ENCODE measurements around the gene HLA-A.

The HLA-A gene

DNA sequence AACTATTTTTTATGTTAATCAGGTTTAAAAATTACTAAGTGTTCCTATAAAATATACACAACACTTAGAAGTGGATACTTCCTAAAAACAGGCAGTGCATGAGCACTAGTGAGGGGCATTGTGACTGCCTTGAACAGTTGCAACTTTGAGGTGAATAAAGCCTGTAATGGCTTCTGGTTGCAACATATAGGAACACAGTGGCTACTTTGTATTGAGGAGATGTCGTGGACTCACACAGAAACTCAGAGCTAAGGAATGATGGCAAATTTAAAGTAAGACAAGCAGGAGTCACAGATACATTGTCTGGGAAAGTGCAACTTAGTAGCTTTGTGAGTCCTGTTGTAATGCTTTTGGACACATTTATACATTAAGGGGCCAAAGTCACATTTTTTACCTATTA, 861 bp upstream of the HLA-A start:
- Histone ChIP-seq H3K18ac (ENCODE audit: low read length) (no peak overlapping the region), H3K23ac (ENCODE audit: low read depth, low read length, poor library complexity) (no peak overlapping the region), H4K91ac (ENCODE audit: low read depth, low read length, poor library complexity) (no peak overlapping the region), H3K79me1 (ENCODE audit: low read depth, low read length) (peaks cover 3% of the 10 kb centered on the region), H2AFZ (ENCODE audit: low read length) (peak overlapping the region; percentile 89), H2BK15ac (ENCODE audit: low read length) (no peak overlapping the region), H2AK5ac (ENCODE audit: low read depth, low read length) (no peak overlapping the region), H3K4ac (ENCODE audit: low read length) (no peak overlapping the region), H3K36me3 (replicated peaks in 1 of 2; ENCODE audit: control insufficient read depth in 2 of 2, insufficient read depth in 2 of 2, low read length in 2 of 2) (peaks cover 0 to 8% of the 10 kb centered on the region in 2 donors), H3K4me1 (ENCODE audit: control insufficient read depth in 2 of 2, insufficient read depth in 1 of 2, low read depth in 1 of 2, low read length in 2 of 2) (no peaks in the 10 kb centered on the region), H3K9me3 (replicated peaks in 1 of 2; ENCODE audit: control insufficient read depth in 2 of 2, insufficient read depth in 1 of 2, low read depth in 1 of 2, low read length in 2 of 2) (no peaks in the 10 kb centered on the region), H3K9ac (ENCODE audit: low read depth, low read length, poor library complexity) (no peak overlapping the region), H3K27me3 (ENCODE audit: control insufficient read depth in 3 of 3, insufficient read depth in 3 of 3, low read depth in 1 of 3, low read length in 3 of 3) (peaks cover 0 to 20% (median 0%) of the 10 kb centered on the region in 3 experiments), H3K27ac (replicated peaks; ENCODE audit: low read length) (no peak overlapping the region), H3K4me3 (ENCODE audit: low read length in 2 of 2) (no peak overlapping the region), H4K8ac (ENCODE audit: low read depth, low read length) (no peak overlapping the region), H2BK5ac (ENCODE audit: low read length) (no peak overlapping the region), H3K14ac (ENCODE audit: low read length) (no peak overlapping the region), H3K4me2 (ENCODE audit: insufficient read depth, low read length, poor library complexity, severe bottlenecking) (no peak overlapping the region), H2BK12ac (ENCODE audit: low read length) (no peak overlapping the region), H2BK120ac (ENCODE audit: low read depth, low read length) (no peak overlapping the region)
- DNase-seq (ENCODE audit: low spot score) = no peak
- no CpG with 5 or more reads among the region's 1 CpG for WGBS, 2 donors (ENCODE audit: extremely low coverage in 2 of 2, insufficient read length in 2 of 2, insufficient replicate concordance in 1 of 2)

DNA sequence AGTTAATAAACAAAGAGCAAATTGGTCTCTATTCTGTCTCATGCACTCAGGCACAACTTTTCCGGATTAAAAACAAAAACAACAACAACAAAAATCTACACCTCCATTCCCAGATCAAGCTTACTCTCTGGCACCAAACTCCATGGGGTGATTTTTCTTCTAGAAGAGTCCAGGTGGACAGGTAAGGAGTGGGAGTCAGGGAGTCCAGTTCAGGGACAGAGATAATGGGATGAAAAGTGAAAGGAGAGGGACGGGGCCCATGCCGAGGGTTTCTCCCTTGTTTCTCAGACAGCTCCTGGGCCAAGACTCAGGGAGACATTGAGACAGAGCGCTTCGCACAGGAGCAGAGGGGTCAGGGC, 437 bp upstream of the HLA-A start:
- Histone ChIP-seq H3K4me2 (ENCODE audit: insufficient read depth, low read length, poor library complexity, severe bottlenecking) (peak overlapping the region; percentile 27), H3K18ac (ENCODE audit: low read length) (no peak overlapping the region), H3K4me1 (ENCODE audit: control insufficient read depth in 2 of 2, insufficient read depth in 1 of 2, low read depth in 1 of 2, low read length in 2 of 2) (no peaks in the 10 kb centered on the region), H4K8ac (ENCODE audit: low read depth, low read length) (no peak overlapping the region), H3K9ac (ENCODE audit: low read depth, low read length, poor library complexity) (no peak overlapping the region), H2AFZ (ENCODE audit: low read length) (peak overlapping the region; percentile 89), H4K91ac (ENCODE audit: low read depth, low read length, poor library complexity) (no peak overlapping the region), H3K9me3 (replicated peaks in 1 of 2; ENCODE audit: control insufficient read depth in 2 of 2, insufficient read depth in 1 of 2, low read depth in 1 of 2, low read length in 2 of 2) (no peaks in the 10 kb centered on the region), H3K4ac (ENCODE audit: low read length) (no peak overlapping the region), H2AK5ac (ENCODE audit: low read depth, low read length) (no peak overlapping the region), H2BK15ac (ENCODE audit: low read length) (no peak overlapping the region), H2BK5ac (ENCODE audit: low read length) (no peak overlapping the region), H3K23ac (ENCODE audit: low read depth, low read length, poor library complexity) (no peak overlapping the region), H3K27me3 (ENCODE audit: control insufficient read depth in 3 of 3, insufficient read depth in 3 of 3, low read depth in 1 of 3, low read length in 3 of 3) (peaks cover 0 to 20% (median 0%) of the 10 kb centered on the region in 3 experiments), H3K27ac (replicated peaks; ENCODE audit: low read length) (no peak overlapping the region), H3K14ac (ENCODE audit: low read length) (no peak overlapping the region), H3K4me3 (ENCODE audit: low read length in 2 of 2) (peak overlapping the region; percentile 49 to 69), H3K36me3 (replicated peaks in 1 of 2; ENCODE audit: control insufficient read depth in 2 of 2, insufficient read depth in 2 of 2, low read length in 2 of 2) (peaks cover 0 to 8% of the 10 kb centered on the region in 2 donors), H2BK12ac (ENCODE audit: low read length) (no peak overlapping the region), H2BK120ac (ENCODE audit: low read depth, low read length) (no peak overlapping the region), H3K79me1 (ENCODE audit: low read depth, low read length) (peaks cover 3% of the 10 kb centered on the region)
- WGBS, 2 donors (ENCODE audit: extremely low coverage in 2 of 2, insufficient read length in 2 of 2, insufficient replicate concordance in 1 of 2) = no CpG with 5 or more reads among the region's 5 CpGs
- DNase-seq (ENCODE audit: low spot score) = no peak

DNA sequence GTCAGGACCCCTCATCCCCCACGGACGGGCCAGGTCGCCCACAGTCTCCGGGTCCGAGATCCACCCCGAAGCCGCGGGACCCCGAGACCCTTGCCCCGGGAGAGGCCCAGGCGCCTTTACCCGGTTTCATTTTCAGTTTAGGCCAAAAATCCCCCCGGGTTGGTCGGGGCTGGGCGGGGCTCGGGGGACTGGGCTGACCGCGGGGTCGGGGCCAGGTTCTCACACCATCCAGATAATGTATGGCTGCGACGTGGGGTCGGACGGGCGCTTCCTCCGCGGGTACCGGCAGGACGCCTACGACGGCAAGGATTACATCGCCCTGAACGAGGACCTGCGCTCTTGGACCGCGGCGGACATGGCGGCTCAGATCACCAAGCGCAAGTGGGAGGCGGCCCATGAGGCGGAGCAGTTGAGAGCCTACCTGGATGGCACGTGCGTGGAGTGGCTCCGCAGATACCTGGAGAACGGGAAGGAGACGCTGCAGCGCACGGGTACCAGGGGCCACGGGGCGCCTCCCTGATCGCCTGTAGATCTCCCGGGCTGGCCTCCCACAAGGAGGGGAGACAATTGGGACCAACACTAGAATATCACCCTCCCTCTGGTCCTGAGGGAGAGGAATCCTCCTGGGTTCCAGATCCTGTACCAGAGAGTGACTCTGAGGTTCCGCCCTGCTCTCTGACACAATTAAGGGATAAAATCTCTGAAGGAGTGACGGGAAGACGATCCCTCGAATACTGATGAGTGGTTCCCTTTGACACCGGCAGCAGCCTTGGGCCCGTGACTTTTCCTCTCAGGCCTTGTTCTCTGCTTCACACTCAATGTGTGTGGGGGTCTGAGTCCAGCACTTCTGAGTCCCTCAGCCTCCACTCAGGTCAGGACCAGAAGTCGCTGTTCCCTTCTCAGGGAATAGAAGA, 978 bp downstream of the HLA-A start:
- Histone ChIP-seq H3K36me3 (replicated peaks in 1 of 2; ENCODE audit: control insufficient read depth in 2 of 2, insufficient read depth in 2 of 2, low read length in 2 of 2) (peaks cover 0 to 8% of the 10 kb centered on the region in 2 donors), H2BK12ac (ENCODE audit: low read length) (no peak overlapping the region)
- WGBS, 2 donors (ENCODE audit: extremely low coverage in 2 of 2, insufficient read length in 2 of 2, insufficient replicate concordance in 1 of 2) = no CpG with 5 or more reads among the region's 58 CpGs

DNA sequence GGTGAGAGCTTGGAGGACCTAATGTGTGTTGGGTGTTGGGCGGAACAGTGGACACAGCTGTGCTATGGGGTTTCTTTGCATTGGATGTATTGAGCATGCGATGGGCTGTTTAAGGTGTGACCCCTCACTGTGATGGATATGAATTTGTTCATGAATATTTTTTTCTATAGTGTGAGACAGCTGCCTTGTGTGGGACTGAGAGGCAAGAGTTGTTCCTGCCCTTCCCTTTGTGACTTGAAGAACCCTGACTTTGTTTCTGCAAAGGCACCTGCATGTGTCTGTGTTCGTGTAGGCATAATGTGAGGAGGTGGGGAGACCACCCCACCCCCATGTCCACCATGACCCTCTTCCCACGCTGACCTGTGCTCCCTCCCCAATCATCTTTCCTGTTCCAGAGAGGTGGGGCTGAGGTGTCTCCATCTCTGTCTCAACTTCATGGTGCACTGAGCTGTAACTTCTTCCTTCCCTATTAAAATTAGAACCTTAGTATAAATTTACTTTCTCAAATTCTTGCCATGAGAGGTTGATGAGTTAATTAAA, 3.0 kb downstream of the HLA-A start:
- no peak overlapping the region for H3K23ac ChIP-seq (ENCODE audit: low read depth, low read length, poor library complexity)
- no peak overlapping the region for H3K9ac ChIP-seq (ENCODE audit: low read depth, low read length, poor library complexity)

More for the DNA sequence above, 978 bp downstream of the HLA-A start:
- H3K23ac ChIP-seq (ENCODE audit: low read depth, low read length, poor library complexity) = no peak overlapping the region
- H2AK5ac ChIP-seq (ENCODE audit: low read depth, low read length) = peak overlapping the region; percentile 63
- no peaks in the 10 kb centered on the region for H3K4me1 ChIP-seq (ENCODE audit: control insufficient read depth in 2 of 2, insufficient read depth in 1 of 2, low read depth in 1 of 2, low read length in 2 of 2)
- H3K9me3 ChIP-seq (replicated peaks in 1 of 2; ENCODE audit: control insufficient read depth in 2 of 2, insufficient read depth in 1 of 2, low read depth in 1 of 2, low read length in 2 of 2) = no peaks in the 10 kb centered on the region
- H2BK5ac ChIP-seq (ENCODE audit: low read length) = no peak overlapping the region
- H2AFZ ChIP-seq (ENCODE audit: low read length) = peak overlapping the region; percentile 89
- H3K14ac ChIP-seq (ENCODE audit: low read length) = peak overlapping the region; percentile 38
- peak overlapping the region; percentile 91 for H3K18ac ChIP-seq (ENCODE audit: low read length)
- H2BK120ac ChIP-seq (ENCODE audit: low read depth, low read length) = no peak overlapping the region
- H3K9ac ChIP-seq (ENCODE audit: low read depth, low read length, poor library complexity) = peak overlapping the region; percentile 90
- no peak overlapping the region for H3K27ac ChIP-seq (replicated peaks; ENCODE audit: low read length)
- H3K4me3 ChIP-seq (ENCODE audit: low read length in 2 of 2) = peak overlapping the region; percentile 49 to 93
- peak overlapping the region; percentile 86 for H3K4me2 ChIP-seq (ENCODE audit: insufficient read depth, low read length, poor library complexity, severe bottlenecking)
- H4K91ac ChIP-seq (ENCODE audit: low read depth, low read length, poor library complexity) = no peak overlapping the region
- H2BK15ac ChIP-seq (ENCODE audit: low read length) = no peak overlapping the region
- no peak overlapping the region for H3K4ac ChIP-seq (ENCODE audit: low read length)
- peaks cover 3% of the 10 kb centered on the region for H3K79me1 ChIP-seq (ENCODE audit: low read depth, low read length)
- H4K8ac ChIP-seq (ENCODE audit: low read depth, low read length) = no peak overlapping the region
- no peak for DNase-seq (ENCODE audit: low spot score)
- H3K27me3 ChIP-seq (ENCODE audit: control insufficient read depth in 3 of 3, insufficient read depth in 3 of 3, low read depth in 1 of 3, low read length in 3 of 3) = peaks cover 0 to 20% (median 0%) of the 10 kb centered on the region in 3 experiments

More for the DNA sequence above, 3.0 kb downstream of the HLA-A start:
- Histone ChIP-seq H3K27ac (replicated peaks; ENCODE audit: low read length) (no peak overlapping the region), H2BK120ac (ENCODE audit: low read depth, low read length) (no peak overlapping the region), H2BK5ac (ENCODE audit: low read length) (no peak overlapping the region), H3K27me3 (ENCODE audit: control insufficient read depth in 3 of 3, insufficient read depth in 3 of 3, low read depth in 1 of 3, low read length in 3 of 3) (peaks cover 0 to 24% (median 0%) of the 10 kb centered on the region in 3 experiments), H2AFZ (ENCODE audit: low read length) (no peak overlapping the region), H3K14ac (ENCODE audit: low read length) (no peak overlapping the region), H4K91ac (ENCODE audit: low read depth, low read length, poor library complexity) (no peak overlapping the region), H4K8ac (ENCODE audit: low read depth, low read length) (no peak overlapping the region), H3K4ac (ENCODE audit: low read length) (no peak overlapping the region), H3K79me1 (ENCODE audit: low read depth, low read length) (peaks cover 3% of the 10 kb centered on the region), H2BK15ac (ENCODE audit: low read length) (no peak overlapping the region), H3K4me1 (ENCODE audit: control insufficient read depth in 2 of 2, insufficient read depth in 1 of 2, low read depth in 1 of 2, low read length in 2 of 2) (no peaks in the 10 kb centered on the region), H3K36me3 (replicated peaks in 1 of 2; ENCODE audit: control insufficient read depth in 2 of 2, insufficient read depth in 2 of 2, low read length in 2 of 2) (peaks cover 0 to 8% of the 10 kb centered on the region in 2 donors), H2BK12ac (ENCODE audit: low read length) (no peak overlapping the region), H3K9me3 (replicated peaks in 1 of 2; ENCODE audit: control insufficient read depth in 2 of 2, insufficient read depth in 1 of 2, low read depth in 1 of 2, low read length in 2 of 2) (no peaks in the 10 kb centered on the region), H3K4me3 (ENCODE audit: low read length in 2 of 2) (no peak overlapping the region), H3K18ac (ENCODE audit: low read length) (no peak overlapping the region), H3K4me2 (ENCODE audit: insufficient read depth, low read length, poor library complexity, severe bottlenecking) (no peak overlapping the region), H2AK5ac (ENCODE audit: low read depth, low read length) (no peak overlapping the region)
- no CpG with 5 or more reads among the region's 4 CpGs for WGBS, 2 donors (ENCODE audit: extremely low coverage in 2 of 2, insufficient read length in 2 of 2, insufficient replicate concordance in 1 of 2)
- DNase-seq (ENCODE audit: low spot score) = no peak

All from neuronal stem cell (in vitro differentiated cells).